HEK293 (cell line): Measurements from ENCODE around the gene CRIM1.
A peak's percentile ranks its signal among the peaks of the same experiment; 100 is the strongest.

Source experiments
- GLIS1 ChIP-seq: fragments of 450-650 bp; formaldehyde crosslinking; IDR thresholded peaks from 2 replicates; pipeline ENCODE4 v1.5.1; 2016; ENCODE audit warnings: missing biosample characterization, missing genetic modification characterization
- OSR2 ChIP-seq: fragments of 450-650 bp; formaldehyde crosslinking; IDR thresholded peaks from 2 replicates; pipeline ENCODE4 v1.5.1; 2016; ENCODE audit warnings: missing biosample characterization, missing genetic modification characterization
- PRDM1 ChIP-seq: fragments of 450-650 bp; formaldehyde crosslinking; IDR thresholded peaks from 2 replicates; pipeline ENCODE4; 2016; ENCODE audit warnings: missing biosample characterization, missing genetic modification characterization
- SP7 ChIP-seq: fragments of 450-650 bp; formaldehyde crosslinking; IDR thresholded peaks from 2 replicates; pipeline ENCODE4 v1.5.1; 2016; ENCODE audit warnings: missing biosample characterization, missing genetic modification characterization
- TCF7L2 ChIP-seq: IDR thresholded peaks from 2 replicates; pipeline ENCODE4 v1.6.1; 2011; ENCODE audit warnings: low read depth, mild to moderate bottlenecking, inconsistent platforms, low read length, moderate library complexity, borderline replicate concordance
- YY1 ChIP-seq: fragments of 450-650 bp; formaldehyde crosslinking; IDR thresholded peaks from 2 replicates; pipeline ENCODE4 v1.5.1; 2018; ENCODE audit warnings: missing biosample characterization, missing genetic modification characterization
- ZBTB7A ChIP-seq: fragments of 450-650 bp; formaldehyde crosslinking; IDR thresholded peaks from 2 replicates; pipeline ENCODE4 v1.5.1; 2016; ENCODE audit warnings: low read depth, missing biosample characterization, missing genetic modification characterization
- ZEB2 ChIP-seq: fragments of 450-650 bp; formaldehyde crosslinking; IDR thresholded peaks from 2 replicates; pipeline ENCODE4 v1.5.1; 2016; ENCODE audit warnings: missing biosample characterization, missing genetic modification characterization
- ZFHX2 ChIP-seq: fragments of 450-650 bp; formaldehyde crosslinking; conservative IDR thresholded peaks from 2 replicates; pipeline ENCODE4 v1.5.1; 2016; ENCODE audit warnings: missing biosample characterization, missing genetic modification characterization
- ZNF138 ChIP-seq: fragments of 450-650 bp; formaldehyde crosslinking; IDR thresholded peaks from 2 replicates; pipeline ENCODE4 v1.5.1; 2016; ENCODE audit warnings: missing biosample characterization, missing genetic modification characterization, borderline replicate concordance
- ZNF140 ChIP-seq: fragments of 450-650 bp; formaldehyde crosslinking; IDR thresholded peaks from 2 replicates; pipeline ENCODE4 v1.5.1; 2016; ENCODE audit warnings: missing biosample characterization, missing genetic modification characterization
- ZNF184 ChIP-seq: fragments of 450-650 bp; IDR thresholded peaks from 2 replicates; pipeline ENCODE4 v1.5.1; 2018; ENCODE audit warnings: missing biosample characterization, mild to moderate bottlenecking, missing genetic modification characterization
- ZNF248 ChIP-seq: fragments of 450-650 bp; formaldehyde crosslinking; IDR thresholded peaks from 2 replicates; pipeline ENCODE4 v1.5.1; 2017; ENCODE audit warnings: missing biosample characterization, missing genetic modification characterization
- ZNF311 ChIP-seq: fragments of 450-650 bp; formaldehyde crosslinking; IDR thresholded peaks from 2 replicates; pipeline ENCODE4 v1.5.1; 2017; ENCODE audit warnings: missing biosample characterization, missing genetic modification characterization, borderline replicate concordance
- ZNF335 ChIP-seq: fragments of 450-650 bp; formaldehyde crosslinking; conservative IDR thresholded peaks from 2 replicates; pipeline ENCODE4 v1.5.1; 2016; ENCODE audit warnings: missing biosample characterization, missing genetic modification characterization
- ZNF404 ChIP-seq: fragments of 450-650 bp; formaldehyde crosslinking; IDR thresholded peaks from 2 replicates; pipeline ENCODE4 v1.5.1; 2017; ENCODE audit warnings: missing biosample characterization, missing genetic modification characterization
- ZNF416 ChIP-seq: fragments of 450-650 bp; formaldehyde crosslinking; IDR thresholded peaks from 2 replicates; pipeline ENCODE4 v1.5.1; 2016; ENCODE audit warnings: missing biosample characterization, missing genetic modification characterization
- ZNF48 ChIP-seq: fragments of 450-650 bp; formaldehyde crosslinking; IDR thresholded peaks from 2 replicates; pipeline ENCODE4 v1.5.1; 2016; ENCODE audit warnings: missing biosample characterization, missing genetic modification characterization
- ZNF560 ChIP-seq: fragments of 450-650 bp; formaldehyde crosslinking; IDR thresholded peaks from 2 replicates; pipeline ENCODE4 v1.5.1; 2017; ENCODE audit warnings: missing biosample characterization, missing genetic modification characterization, borderline replicate concordance
- ZNF600 ChIP-seq: fragments of 450-650 bp; formaldehyde crosslinking; IDR thresholded peaks from 2 replicates; pipeline ENCODE4 v1.5.1; 2016; ENCODE audit warnings: missing biosample characterization, missing genetic modification characterization
- ZNF624 ChIP-seq: fragments of 450-650 bp; formaldehyde crosslinking; IDR thresholded peaks from 2 replicates; pipeline ENCODE4 v1.5.1; 2017; ENCODE audit warnings: missing biosample characterization, missing genetic modification characterization
- ZNF629 ChIP-seq: fragments of 450-650 bp; formaldehyde crosslinking; IDR thresholded peaks from 2 replicates; pipeline ENCODE4 v1.5.1; 2017; ENCODE audit warnings: missing biosample characterization, missing genetic modification characterization
- ZNF747 ChIP-seq: fragments of 450-650 bp; formaldehyde crosslinking; IDR thresholded peaks from 2 replicates; pipeline ENCODE4 v1.5.1; 2016; ENCODE audit warnings: missing biosample characterization, missing genetic modification characterization
- ZNF843 ChIP-seq: fragments of 450-650 bp; formaldehyde crosslinking; IDR thresholded peaks from 2 replicates; pipeline ENCODE4 v1.5.1; 2016; ENCODE audit warnings: missing biosample characterization, missing genetic modification characterization
- ZSCAN16 ChIP-seq: fragments of 450-650 bp; formaldehyde crosslinking; IDR thresholded peaks from 2 replicates; pipeline ENCODE4 v1.5.1; 2016; ENCODE audit warnings: missing biosample characterization, missing genetic modification characterization
- TF ChIP-seq, protein P1 (sequence below): fragments of 450-650 bp; formaldehyde crosslinking; IDR thresholded peaks from 2 replicates; pipeline ENCODE4 v1.5.1; 2016; ENCODE audit warnings: missing biosample characterization, missing genetic modification characterization
- TF ChIP-seq, protein P2 (sequence below): fragments of 450-650 bp; formaldehyde crosslinking; IDR thresholded peaks from 2 replicates; pipeline ENCODE4 v1.5.1; 2016; ENCODE audit warnings: missing biosample characterization, missing genetic modification characterization, borderline replicate concordance
- TF ChIP-seq, protein P3 (sequence below): fragments of 450-650 bp; formaldehyde crosslinking; IDR thresholded peaks from 2 replicates; pipeline ENCODE4 v1.5.1; 2017; ENCODE audit warnings: missing biosample characterization, missing genetic modification characterization
- TF ChIP-seq, protein P4 (sequence below): fragments of 450-650 bp; formaldehyde crosslinking; IDR thresholded peaks from 2 replicates; pipeline ENCODE4 v1.5.1; 2016; ENCODE audit warnings: missing biosample characterization, missing genetic modification characterization
- TF ChIP-seq, protein P5 (sequence below): fragments of 450-650 bp; IDR thresholded peaks from 2 replicates; pipeline ENCODE4 v1.5.1; 2018; ENCODE audit warnings: missing biosample characterization, missing genetic modification characterization
- TF ChIP-seq, protein P6 (sequence below): fragments of 450-650 bp; formaldehyde crosslinking; conservative IDR thresholded peaks from 2 replicates; pipeline ENCODE4 v1.5.1; 2016; ENCODE audit warnings: low read depth, missing biosample characterization, missing genetic modification characterization

Gene CRIM1

DNA sequence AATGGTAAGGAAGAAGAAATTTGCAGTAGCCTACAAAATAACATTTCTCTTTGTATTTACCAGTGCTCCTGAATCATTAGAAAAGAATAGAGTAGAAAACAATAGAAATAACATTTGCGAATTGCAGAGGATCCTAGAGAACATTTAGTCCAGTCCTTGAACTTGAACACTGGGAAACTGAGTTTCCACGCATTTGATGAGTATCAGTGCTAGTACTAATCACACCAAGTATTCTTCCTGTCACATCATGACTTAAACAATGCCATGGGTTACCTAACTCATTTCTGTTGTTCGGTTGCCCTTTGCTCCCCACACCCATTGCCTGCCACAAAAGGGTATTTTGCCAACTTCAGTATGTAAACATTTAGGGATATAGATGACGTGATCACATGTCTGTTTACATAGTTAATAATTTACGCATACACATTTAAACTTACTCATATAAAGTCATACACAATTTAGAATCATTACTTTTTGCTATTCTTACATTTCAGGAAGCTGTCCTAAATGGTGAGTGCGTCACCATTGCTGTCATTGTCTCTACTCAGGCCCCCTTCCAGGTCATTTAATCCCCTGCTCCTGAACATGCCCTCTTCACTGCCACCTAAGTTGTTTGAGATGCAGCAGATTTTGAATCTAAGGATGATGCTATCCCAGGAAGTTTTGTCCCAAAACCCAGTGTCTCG lies 42.3 kb downstream of the CRIM1 start (continued):
- TF ChIP-seq, protein P1, sequence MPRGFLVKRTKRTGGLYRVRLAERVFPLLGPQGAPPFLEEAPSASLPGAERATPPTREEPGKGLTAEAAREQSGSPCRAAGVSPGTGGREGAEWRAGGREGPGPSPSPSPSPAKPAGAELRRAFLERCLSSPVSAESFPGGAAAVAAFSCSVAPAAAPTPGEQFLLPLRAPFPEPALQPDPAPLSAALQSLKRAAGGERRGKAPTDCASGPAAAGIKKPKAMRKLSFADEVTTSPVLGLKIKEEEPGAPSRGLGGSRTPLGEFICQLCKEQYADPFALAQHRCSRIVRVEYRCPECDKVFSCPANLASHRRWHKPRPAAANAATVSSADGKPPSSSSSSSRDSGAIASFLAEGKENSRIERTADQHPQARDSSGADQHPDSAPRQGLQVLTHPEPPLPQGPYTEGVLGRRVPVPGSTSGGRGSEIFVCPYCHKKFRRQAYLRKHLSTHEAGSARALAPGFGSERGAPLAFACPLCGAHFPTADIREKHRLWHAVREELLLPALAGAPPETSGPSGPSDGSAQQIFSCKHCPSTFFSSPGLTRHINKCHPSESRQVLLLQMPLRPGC (tag by site-specific recombination) = no peak
- TF ChIP-seq, protein P2, sequence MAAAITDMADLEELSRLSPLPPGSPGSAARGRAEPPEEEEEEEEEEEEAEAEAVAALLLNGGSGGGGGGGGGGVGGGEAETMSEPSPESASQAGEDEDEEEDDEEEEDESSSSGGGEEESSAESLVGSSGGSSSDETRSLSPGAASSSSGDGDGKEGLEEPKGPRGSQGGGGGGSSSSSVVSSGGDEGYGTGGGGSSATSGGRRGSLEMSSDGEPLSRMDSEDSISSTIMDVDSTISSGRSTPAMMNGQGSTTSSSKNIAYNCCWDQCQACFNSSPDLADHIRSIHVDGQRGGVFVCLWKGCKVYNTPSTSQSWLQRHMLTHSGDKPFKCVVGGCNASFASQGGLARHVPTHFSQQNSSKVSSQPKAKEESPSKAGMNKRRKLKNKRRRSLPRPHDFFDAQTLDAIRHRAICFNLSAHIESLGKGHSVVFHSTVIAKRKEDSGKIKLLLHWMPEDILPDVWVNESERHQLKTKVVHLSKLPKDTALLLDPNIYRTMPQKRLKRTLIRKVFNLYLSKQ = no peak
- TF ChIP-seq ZNF629 (tag by site-specific recombination) (peak; percentile 82), ZNF138 (tag by site-specific recombination) (no peak), ZFHX2 (tag by site-specific recombination) (no peak), ZNF48 (tag by site-specific recombination) (no peak), ZNF311 (tag by site-specific recombination) (no peak), ZNF404 (tag by site-specific recombination) (no peak), SP7 (peak; percentile 36; the same call in 1 of the 2 replicates), ZNF747 (no peak), ZEB2 (tag by site-specific recombination) (no peak), ZNF560 (tag by site-specific recombination) (no peak), PRDM1 (tag by site-specific recombination) (no peak), GLIS1 (tag by site-specific recombination) (no peak), ZNF416 (no peak), ZNF335 (no peak), OSR2 (tag by site-specific recombination) (peak; percentile 66), ZNF600 (tag by site-specific recombination) (peak; percentile 28; the same call in 1 of the 2 replicates), ZNF248 (tag by site-specific recombination) (no peak), ZNF843 (tag by site-specific recombination) (no peak), ZBTB7A (tag by site-specific recombination) (no peak), TCF7L2 (no peak), ZNF624 (no peak), ZNF184 (tag by site-specific recombination) (no peak), YY1 (no peak), ZNF140 (tag by site-specific recombination) (no peak), ZSCAN16 (tag by site-specific recombination) (no peak)
- TF ChIP-seq, protein P3, sequence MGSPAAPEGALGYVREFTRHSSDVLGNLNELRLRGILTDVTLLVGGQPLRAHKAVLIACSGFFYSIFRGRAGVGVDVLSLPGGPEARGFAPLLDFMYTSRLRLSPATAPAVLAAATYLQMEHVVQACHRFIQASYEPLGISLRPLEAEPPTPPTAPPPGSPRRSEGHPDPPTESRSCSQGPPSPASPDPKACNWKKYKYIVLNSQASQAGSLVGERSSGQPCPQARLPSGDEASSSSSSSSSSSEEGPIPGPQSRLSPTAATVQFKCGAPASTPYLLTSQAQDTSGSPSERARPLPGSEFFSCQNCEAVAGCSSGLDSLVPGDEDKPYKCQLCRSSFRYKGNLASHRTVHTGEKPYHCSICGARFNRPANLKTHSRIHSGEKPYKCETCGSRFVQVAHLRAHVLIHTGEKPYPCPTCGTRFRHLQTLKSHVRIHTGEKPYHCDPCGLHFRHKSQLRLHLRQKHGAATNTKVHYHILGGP = no peak
- TF ChIP-seq, protein P4, sequence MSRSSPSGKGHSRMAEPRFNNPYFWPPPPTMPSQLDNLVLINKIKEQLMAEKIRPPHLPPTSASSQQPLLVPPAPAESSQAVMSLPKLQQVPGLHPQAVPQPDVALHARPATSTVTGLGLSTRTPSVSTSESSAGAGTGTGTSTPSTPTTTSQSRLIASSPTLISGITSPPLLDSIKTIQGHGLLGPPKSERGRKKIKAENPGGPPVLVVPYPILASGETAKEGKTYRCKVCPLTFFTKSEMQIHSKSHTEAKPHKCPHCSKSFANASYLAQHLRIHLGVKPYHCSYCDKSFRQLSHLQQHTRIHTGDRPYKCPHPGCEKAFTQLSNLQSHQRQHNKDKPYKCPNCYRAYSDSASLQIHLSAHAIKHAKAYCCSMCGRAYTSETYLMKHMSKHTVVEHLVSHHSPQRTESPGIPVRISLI (tag by site-specific recombination) = no peak
- TF ChIP-seq, protein P5, sequence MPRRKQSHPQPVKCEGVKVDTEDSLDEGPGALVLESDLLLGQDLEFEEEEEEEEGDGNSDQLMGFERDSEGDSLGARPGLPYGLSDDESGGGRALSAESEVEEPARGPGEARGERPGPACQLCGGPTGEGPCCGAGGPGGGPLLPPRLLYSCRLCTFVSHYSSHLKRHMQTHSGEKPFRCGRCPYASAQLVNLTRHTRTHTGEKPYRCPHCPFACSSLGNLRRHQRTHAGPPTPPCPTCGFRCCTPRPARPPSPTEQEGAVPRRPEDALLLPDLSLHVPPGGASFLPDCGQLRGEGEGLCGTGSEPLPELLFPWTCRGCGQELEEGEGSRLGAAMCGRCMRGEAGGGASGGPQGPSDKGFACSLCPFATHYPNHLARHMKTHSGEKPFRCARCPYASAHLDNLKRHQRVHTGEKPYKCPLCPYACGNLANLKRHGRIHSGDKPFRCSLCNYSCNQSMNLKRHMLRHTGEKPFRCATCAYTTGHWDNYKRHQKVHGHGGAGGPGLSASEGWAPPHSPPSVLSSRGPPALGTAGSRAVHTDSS (tag by site-specific recombination) = no peak
- TF ChIP-seq, protein P6, sequence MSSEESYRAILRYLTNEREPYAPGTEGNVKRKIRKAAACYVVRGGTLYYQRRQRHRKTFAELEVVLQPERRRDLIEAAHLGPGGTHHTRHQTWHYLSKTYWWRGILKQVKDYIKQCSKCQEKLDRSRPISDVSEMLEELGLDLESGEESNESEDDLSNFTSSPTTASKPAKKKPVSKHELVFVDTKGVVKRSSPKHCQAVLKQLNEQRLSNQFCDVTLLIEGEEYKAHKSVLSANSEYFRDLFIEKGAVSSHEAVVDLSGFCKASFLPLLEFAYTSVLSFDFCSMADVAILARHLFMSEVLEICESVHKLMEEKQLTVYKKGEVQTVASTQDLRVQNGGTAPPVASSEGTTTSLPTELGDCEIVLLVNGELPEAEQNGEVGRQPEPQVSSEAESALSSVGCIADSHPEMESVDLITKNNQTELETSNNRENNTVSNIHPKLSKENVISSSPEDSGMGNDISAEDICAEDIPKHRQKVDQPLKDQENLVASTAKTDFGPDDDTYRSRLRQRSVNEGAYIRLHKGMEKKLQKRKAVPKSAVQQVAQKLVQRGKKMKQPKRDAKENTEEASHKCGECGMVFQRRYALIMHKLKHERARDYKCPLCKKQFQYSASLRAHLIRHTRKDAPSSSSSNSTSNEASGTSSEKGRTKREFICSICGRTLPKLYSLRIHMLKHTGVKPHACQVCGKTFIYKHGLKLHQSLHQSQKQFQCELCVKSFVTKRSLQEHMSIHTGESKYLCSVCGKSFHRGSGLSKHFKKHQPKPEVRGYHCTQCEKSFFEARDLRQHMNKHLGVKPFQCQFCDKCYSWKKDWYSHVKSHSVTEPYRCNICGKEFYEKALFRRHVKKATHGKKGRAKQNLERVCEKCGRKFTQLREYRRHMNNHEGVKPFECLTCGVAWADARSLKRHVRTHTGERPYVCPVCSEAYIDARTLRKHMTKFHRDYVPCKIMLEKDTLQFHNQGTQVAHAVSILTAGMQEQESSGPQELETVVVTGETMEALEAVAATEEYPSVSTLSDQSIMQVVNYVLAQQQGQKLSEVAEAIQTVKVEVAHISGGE (tag by site-specific recombination) = no peak
